HCT116 (cell line): ENCODE results near the gene PHF2. TPM values are rescaled to one million over a fixed set of nuclear protein-coding genes. Genes with fewer than 3 reads are reported as not detected.

ENCODE experiments used
- ATAC-seq: fragments of 200-7000 bp; cut with Tn5 transposase; 2 replicates; pipeline ENCODE4 v1.9.1; 2020; ENCODE audit warnings: mild to moderate bottlenecking, moderate library complexity
- BruUV-seq: library from RNA; stranded (reverse); fragments of 400-500 nt; replicated peaks from 2 replicates; lab custom pipeline; 2021; lab: Mats Ljungman, UMichigan
- CTCF ChIA-PET: fragments of 300-600 bp; sonication (Branson Sonifier 250); formaldehyde crosslinking; loops from one replicate; lab custom pipeline; 2021; ENCODE audit warnings: antibody characterized with exemption; lab: Charles Lee
- POLR2A ChIA-PET: fragments of 300-600, 350-600 bp; sonication (Branson Sonifier 250); formaldehyde crosslinking; loops from one replicate; lab custom pipeline; 2021; ENCODE audit warnings: antibody characterized with exemption; lab: Charles Lee
- RAD21 ChIA-PET, 2 experiments: fragments of 300-600 bp; sonication (Branson Sonifier 250); formaldehyde crosslinking; loops; one replicate each; lab custom pipeline; 2023; ENCODE audit warnings: low total read pairs in 2 of 2; ENCODE audit not compliant: uncharacterized antibody in 2 of 2, unreplicated experiment in 2 of 2, low non-redundant PET in 1 of 2; lab: Charles Lee
- DNase-seq: peaks from one replicate; pipeline ENCODE4 v3.0.0-alpha.2; 2010; ENCODE audit warnings: low read depth, low spot score
- H2AFZ ChIP-seq: fragments of 200-600 bp; shearing (Covaris generic), sonication (generic); 2 replicates; pipeline ENCODE4 v1.6.1; 2017; ENCODE audit warnings: low read depth, mixed run types, mixed read lengths, antibody characterized with exemption, low read length; ENCODE audit not compliant: poor library complexity, severe bottlenecking
- H3K27ac ChIP-seq: 2 replicates; pipeline ENCODE4 v1.5.1; 2012; ENCODE audit warnings: low read depth, low read length
- H3K27me3 ChIP-seq: fragments of 200-600 bp; sonication (generic); 2 replicates; pipeline ENCODE4 v1.6.1; 2016; ENCODE audit warnings: mixed run types, low read length, mixed read lengths; ENCODE audit not compliant: insufficient read depth
- H3K36me3 ChIP-seq, 2 experiments: fragments of 200-500 bp in 1 of 2; fragments of 200-600 bp in 1 of 2; sonication (Bioruptor generic) in 1 of 2; sonication (generic) in 1 of 2; 2 replicates each; pipeline versions ENCODE4 v1.5.1 to v1.6.1; 2014 to 2016; ENCODE audit warnings: low read length in 2 of 2, inconsistent platforms in 1 of 2, mixed read lengths in 1 of 2, mixed run types in 1 of 2; ENCODE audit not compliant: insufficient read depth in 2 of 2, control insufficient read depth in 1 of 2
- H3K4me1 ChIP-seq, 2 experiments: fragments of 200-600 bp in 1 of 2; sonication (generic) in 1 of 2; 2 replicates each; pipeline versions ENCODE4 v1.5.1 to v1.6.1; 2012 to 2017; ENCODE audit warnings: low read length in 2 of 2, inconsistent platforms in 1 of 2, mild to moderate bottlenecking in 1 of 2, mixed read lengths in 1 of 2, mixed run types in 1 of 2, moderate library complexity in 1 of 2; ENCODE audit not compliant: insufficient read depth in 2 of 2, control insufficient read depth in 1 of 2
- H3K4me2 ChIP-seq: fragments of 200-600 bp; sonication (generic); 2 replicates; pipeline ENCODE4 v1.6.1; 2017; ENCODE audit warnings: mixed run types, low read length, mixed read lengths
- H3K4me3 ChIP-seq, 2 experiments: fragments of 200-600 bp in 1 of 2; sonication (generic) in 1 of 2; replicated peaks in 1 of 2; 2 replicates each; pipeline ENCODE4 v1.5.1; 2011 to 2016; ENCODE audit warnings: low read length in 2 of 2, control low read depth in 1 of 2, low read depth in 1 of 2, mild to moderate bottlenecking in 1 of 2, mixed read lengths in 1 of 2, mixed run types in 1 of 2
- H3K79me2 ChIP-seq: fragments of 200-600 bp; sonication (generic); 2 replicates; pipeline ENCODE4 v1.6.1; 2017; ENCODE audit warnings: mild to moderate bottlenecking, mixed run types, low read length, moderate library complexity, mixed read lengths; ENCODE audit not compliant: insufficient read depth
- H3K9ac ChIP-seq: fragments of 200-600 bp; sonication (generic); 2 replicates; pipeline ENCODE4 v1.6.1; 2016; ENCODE audit warnings: low read length, mixed read lengths
- H3K9me2 ChIP-seq: fragments of 200-600 bp; sonication (generic), shearing (Covaris generic); 2 replicates; pipeline ENCODE4 v1.6.1; 2017; ENCODE audit warnings: mixed run types, mild to moderate bottlenecking, moderate library complexity; ENCODE audit not compliant: insufficient read depth
- H3K9me3 ChIP-seq, 2 experiments: fragments of 200-500 bp in 1 of 2; fragments of 200-600 bp in 1 of 2; sonication (Bioruptor generic) in 1 of 2; sonication (generic) in 1 of 2; 2 replicates each; pipeline ENCODE4 v1.6.1; 2014 to 2017; ENCODE audit warnings: low read length in 2 of 2, mixed read lengths in 2 of 2, inconsistent platforms in 1 of 2, low read depth in 1 of 2, mild to moderate bottlenecking in 1 of 2, mixed run types in 1 of 2, moderate library complexity in 1 of 2; ENCODE audit not compliant: control insufficient read depth in 1 of 2, insufficient read depth in 1 of 2
- H4K20me1 ChIP-seq: fragments of 200-600 bp; sonication (generic), shearing (Covaris generic); 2 replicates; pipeline ENCODE4 v1.6.1; 2017; ENCODE audit warnings: mixed run types, mild to moderate bottlenecking, moderate library complexity; ENCODE audit not compliant: insufficient read depth
- ATF3 ChIP-seq: IDR thresholded peaks from 2 replicates; pipeline ENCODE4 v1.6.1; 2012
- CBX3 ChIP-seq: IDR thresholded peaks from 2 replicates; pipeline ENCODE4 v1.6.1; 2012; ENCODE audit warnings: low read depth
- CTCF ChIP-seq, 3 experiments: fragments of 200-600 bp in 1 of 3; sonication (generic) in 1 of 3; IDR thresholded peaks in 2 of 3; conservative IDR thresholded peaks in 1 of 3; 2 replicates each; pipeline ENCODE4 v1.5.1; 2012 to 2017; ENCODE audit warnings: low read depth in 2 of 3, low read length in 2 of 3, antibody characterized with exemption in 1 of 3, borderline replicate concordance in 1 of 3, control low read depth in 1 of 3, mild to moderate bottlenecking in 1 of 3, mixed read lengths in 1 of 3, mixed run types in 1 of 3, moderate library complexity in 1 of 3; ENCODE audit not compliant: insufficient read depth in 1 of 3
- EZH2 ChIP-seq: fragments of 200-600 bp; sonication (generic); IDR thresholded peaks from 2 replicates; pipeline ENCODE4 v1.6.1; 2017; ENCODE audit warnings: antibody characterized with exemption, mixed run types
- EZH2phosphoT487 ChIP-seq: fragments of 200-600 bp; IDR thresholded peaks from 2 replicates; pipeline ENCODE4 v1.6.1; 2018; ENCODE audit warnings: antibody characterized with exemption, borderline replicate concordance
- FOSL1 ChIP-seq: IDR thresholded peaks from 2 replicates; pipeline ENCODE4 v1.6.1; 2012; ENCODE audit warnings: low read depth
- JUND ChIP-seq: IDR thresholded peaks from 2 replicates; pipeline ENCODE4 v1.6.1; 2012
- MAX ChIP-seq: IDR thresholded peaks from 2 replicates; pipeline ENCODE4 v1.6.1; 2012
- RAD21 ChIP-seq: IDR thresholded peaks from 2 replicates; pipeline ENCODE4 v1.6.1; 2012; ENCODE audit warnings: low read depth, mild to moderate bottlenecking
- REST ChIP-seq: IDR thresholded peaks from 2 replicates; pipeline ENCODE4 v1.6.1; 2012; ENCODE audit warnings: low read depth
- TCF7L2 ChIP-seq: IDR thresholded peaks from 2 replicates; pipeline ENCODE4 v1.7.0; 2011; ENCODE audit warnings: borderline replicate concordance, inconsistent platforms; ENCODE audit not compliant: insufficient read depth, insufficient read length; ENCODE audit errors: extremely low read depth
- ZBTB33 ChIP-seq: IDR thresholded peaks from 2 replicates; pipeline ENCODE4 v1.6.1; 2011; ENCODE audit warnings: mild to moderate bottlenecking, low read length, moderate library complexity; ENCODE audit not compliant: insufficient replicate concordance; ENCODE audit errors: extremely low read depth
- ZFX ChIP-seq: fragments of 450-650 bp; IDR thresholded peaks from 2 replicates; pipeline ENCODE4 v1.6.1; 2017
- intact Hi-C: fragments of 100-400 bp; cut with micrococcal nuclease; formaldehyde crosslinking; loops from 2 replicates; pipeline ENCODE4 v1.10.0; 2022
- total RNA-seq: library from RNA; stranded (reverse); gene quantifications from one replicate; pipeline ENCODE4 v1.2.1, GENCODE V29; 2021; ENCODE audit not compliant: unreplicated experiment

The PHF2 gene
- total RNA-seq, 1 experiment from 2014 or later = 20.6 TPM

GRCh38 chr9:93595861-93596365, 19.5 kb downstream of the PHF2 start (continued):
- no peak for TF ChIP-seq FOSL1
- no peak for TF ChIP-seq EZH2phosphoT487
- TF ChIP-seq ZBTB33 = no peak
- TF ChIP-seq, all 23 proteins: peak for 0

- ATAC-seq (no peak), DNase-seq (no peak)
- no peak overlapping the region for H2AFZ ChIP-seq
- no peak overlapping the region for H3K4me2 ChIP-seq
- TF ChIP-seq TCF7L2 = no peak
- TF ChIP-seq JUND = no peak
- no peak for TF ChIP-seq ATF3
- no peak for TF ChIP-seq REST
- TF ChIP-seq ZBTB33 = no peak
- TF ChIP-seq EZH2phosphoT487 = no peak
- no peak for TF ChIP-seq RAD21
- no peak for TF ChIP-seq EZH2
- TF ChIP-seq CBX3 = no peak
- no peak for TF ChIP-seq MAX
- TF ChIP-seq CTCF (IDR thresholded peaks at IDR 0.05 in 2 of 3, conservative IDR thresholded peaks at IDR 0.05 in 1 of 3; ENCODE audit: borderline replicate concordance in 1 of 3, insufficient read depth in 1 of 3, low read depth in 2 of 3, low read length in 2 of 3) = no peak
- TF ChIP-seq ZFX = no peak
- H3K9me3 ChIP-seq = no peaks in the 10 kb centered on the region
- H3K9me2 ChIP-seq = no peaks in the 10 kb centered on the region
- H3K36me3 ChIP-seq = no peaks in the 10 kb centered on the region
- H3K79me2 ChIP-seq = peaks cover 19% of the 10 kb centered on the region; the same call in 1 of the 2 replicates
- no peak overlapping the region for H3K4me3 ChIP-seq
- ChIA-PET POLR2A (no interaction called here), RAD21 (no interaction called here), CTCF (no interaction called here)
- no peaks in the 10 kb centered on the region for H3K27me3 ChIP-seq
- BruUV-seq = no TSS peak
- H3K9ac ChIP-seq = no peak overlapping the region
- no peaks in the 10 kb centered on the region for H4K20me1 ChIP-seq
- peaks cover 11 to 22% of the 10 kb centered on the region in 2 experiments; a peak in 2 of 4 replicates for H3K4me1 ChIP-seq
- H3K27ac ChIP-seq = no peak overlapping the region
- intact Hi-C loops = no loop called here
These were observed 20.0 kb downstream of the PHF2 start for GRCh38 chr9:93596399-93596798.
